Urothelium cell line (cell line): ENCODE results near the gene TEX36.
"Not testable (repeated sequence)": the region's sequence is repeated elsewhere in the genome, so short reads cannot be mapped to it uniquely, and the experiment has no call there.

Source experiments
- DNase-seq: peaks from one replicate; pipeline ENCODE4 v3.0.0; 2011; ENCODE audit warnings: low spot score, mixed read lengths
- FAIRE-seq: peaks from 2 replicates; lab custom pipeline; 2011; peaks lifted over from hg19 to GRCh38; lab: Jason Lieb, UNC

Gene TEX36

DNA sequence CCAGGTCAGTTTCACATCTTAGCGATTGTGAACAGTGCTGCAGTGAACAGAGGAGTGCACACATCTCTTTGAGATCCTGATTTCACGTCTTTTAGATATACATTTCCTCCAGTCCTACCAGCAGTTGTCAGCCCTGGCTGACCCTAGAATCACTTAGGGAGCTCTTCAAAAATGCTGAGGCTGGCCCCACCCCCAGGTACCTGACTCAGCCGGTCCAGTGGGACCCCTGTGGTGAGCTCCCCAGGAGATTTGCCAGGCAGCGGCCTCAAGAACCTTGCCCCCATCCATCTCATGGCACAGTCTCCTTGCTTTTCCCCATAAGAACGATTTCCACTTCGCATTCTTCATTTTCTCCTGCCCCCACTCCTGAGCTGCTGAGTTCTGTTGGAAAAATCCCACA lies 45.5 kb downstream of the TEX36 start:
- FAIRE-seq = no peak
- no peak for DNase-seq

DNA sequence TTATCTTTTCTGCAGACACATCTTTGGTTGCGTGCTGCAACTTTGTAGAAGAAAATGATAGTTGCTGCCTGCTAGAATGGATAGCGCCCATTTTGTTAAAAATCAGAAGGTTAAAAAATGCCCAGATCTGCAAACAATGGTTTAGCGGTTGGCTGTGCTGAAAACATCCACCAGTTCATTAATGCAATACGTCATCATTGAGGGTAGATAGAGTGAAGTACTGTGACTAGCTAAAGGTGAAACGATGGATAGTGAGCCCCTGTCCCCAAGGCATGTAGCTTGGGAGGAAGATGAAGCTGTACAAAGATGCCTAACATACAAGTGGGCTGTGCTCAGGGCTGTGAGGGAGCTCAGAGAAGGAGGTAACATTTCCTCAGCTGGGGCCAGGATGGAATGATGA lies 48.4 kb downstream of the TEX36 start:
- DNase-seq (no peak), FAIRE-seq (peak; percentile 13)

DNA sequence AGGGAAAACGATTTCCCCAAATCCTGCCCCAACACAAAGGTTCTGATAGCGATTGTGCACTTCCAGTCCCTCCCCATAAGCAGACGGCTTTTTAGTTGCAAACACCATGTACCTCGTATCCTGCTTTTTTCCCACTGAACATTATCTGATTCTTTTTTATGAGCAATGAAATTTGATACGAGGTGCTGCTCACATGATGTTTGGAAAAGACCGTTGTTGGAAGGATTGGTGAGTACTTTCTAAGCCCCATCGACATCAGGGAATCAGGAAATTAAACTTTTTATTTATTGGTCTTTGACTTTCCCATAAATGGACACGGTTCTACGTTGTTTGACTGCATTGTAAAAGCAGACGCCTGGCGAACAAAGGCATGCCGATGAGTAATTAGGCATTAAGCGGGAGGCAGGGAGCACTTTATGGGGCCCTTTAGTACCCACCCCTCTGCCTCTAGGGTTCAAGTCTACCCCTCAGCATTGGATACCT lies 49.4 kb downstream of the TEX36 start:
- FAIRE-seq (no peak), DNase-seq (peak; percentile 37)

DNA sequence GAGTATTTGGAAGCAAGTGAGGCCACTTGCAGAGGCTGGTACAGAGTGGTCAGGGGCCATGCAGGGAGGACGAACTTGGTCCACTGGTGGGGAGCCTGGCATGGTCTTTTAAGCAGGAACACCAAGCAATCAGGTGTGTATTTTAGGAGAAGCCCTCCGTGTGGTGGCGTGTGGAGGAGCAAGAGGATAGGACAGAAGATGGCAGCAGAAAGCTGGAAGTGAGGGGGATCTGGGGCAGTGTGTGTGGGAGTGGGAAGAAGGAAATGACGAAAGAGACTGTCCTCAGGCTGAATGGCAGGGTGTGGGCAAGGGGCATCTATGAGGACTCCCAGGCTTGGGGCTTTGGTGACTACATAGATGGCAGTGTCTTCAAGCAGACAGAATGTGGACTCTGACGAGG lies 51.2 kb downstream of the TEX36 start:
- DNase-seq (no peak), FAIRE-seq (no peak)

DNA sequence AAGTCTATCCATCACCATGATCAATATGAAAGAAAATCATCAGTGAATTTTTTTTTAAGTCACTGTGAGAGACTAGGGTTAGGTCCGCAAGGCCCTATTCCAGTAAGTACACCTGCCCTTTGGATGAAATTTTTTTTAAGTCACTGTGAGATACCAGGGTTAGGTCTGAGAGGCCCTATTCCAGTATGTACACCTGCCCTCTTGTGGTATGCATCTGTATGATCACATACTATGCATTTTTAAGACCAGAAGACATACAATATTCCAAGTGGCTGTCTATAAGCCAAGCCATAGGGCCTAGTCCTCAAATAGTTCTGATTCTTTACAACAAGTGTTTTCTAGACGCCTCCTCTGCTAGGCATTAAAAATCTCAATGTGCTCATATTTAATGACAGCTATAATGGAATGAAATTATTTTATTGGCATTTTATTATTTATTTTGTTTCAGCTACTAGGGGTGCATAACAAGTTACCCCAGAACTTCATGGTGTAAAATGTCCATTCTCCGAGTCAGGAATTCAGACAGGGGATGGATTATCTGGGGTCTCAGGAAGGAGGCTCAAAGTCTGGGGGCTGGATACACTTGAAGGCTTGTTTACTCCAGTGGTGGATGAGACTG lies 53.1 kb downstream of the TEX36 start:
- FAIRE-seq (no peak), DNase-seq (peak; percentile 41)

DNA sequence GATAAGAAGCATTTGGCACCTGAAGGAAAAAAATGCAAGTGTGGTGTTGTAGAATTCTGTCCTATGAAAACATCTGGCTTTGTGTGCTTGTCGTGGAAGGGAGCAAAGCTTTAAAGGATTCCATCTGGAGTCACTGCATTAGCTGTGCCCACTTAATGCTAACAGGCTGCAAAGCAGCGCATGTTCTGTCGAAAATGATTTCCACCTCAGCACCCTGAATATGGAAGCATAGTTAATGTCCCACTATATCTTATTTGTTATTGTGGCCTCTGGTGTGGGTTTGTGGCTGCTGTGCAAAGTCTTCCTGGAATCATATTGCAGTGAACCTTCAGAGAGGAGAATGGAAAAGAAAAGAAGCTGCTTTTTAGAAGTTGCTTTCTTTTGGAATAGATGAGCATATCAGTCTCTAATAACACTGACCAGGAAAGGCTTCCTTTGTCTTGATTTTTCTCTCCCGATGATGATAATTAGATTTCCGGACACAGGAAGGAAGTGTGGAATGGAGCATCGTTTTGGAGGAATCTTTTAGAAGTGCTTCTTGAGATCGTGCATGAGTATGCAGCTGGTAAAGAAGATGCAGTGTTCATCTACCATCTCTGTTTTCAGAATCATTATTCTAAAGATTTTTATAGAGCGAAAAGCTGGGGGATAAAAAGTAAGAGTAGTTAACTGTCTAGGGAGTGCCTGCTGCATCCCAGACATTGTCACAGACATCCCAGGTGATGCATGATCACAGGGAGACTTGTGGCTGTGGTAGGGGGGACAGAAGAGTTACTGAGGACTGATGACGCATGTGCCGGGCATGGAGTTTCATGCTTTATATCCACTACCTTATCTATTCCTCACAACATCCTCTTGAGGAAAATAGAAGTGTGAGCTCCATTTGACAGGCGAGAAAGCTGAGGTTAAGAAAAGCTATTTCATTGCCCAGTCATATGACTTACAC lies 54.6 kb downstream of the TEX36 start:
- DNase-seq (no peak), FAIRE-seq (no peak)

DNA sequence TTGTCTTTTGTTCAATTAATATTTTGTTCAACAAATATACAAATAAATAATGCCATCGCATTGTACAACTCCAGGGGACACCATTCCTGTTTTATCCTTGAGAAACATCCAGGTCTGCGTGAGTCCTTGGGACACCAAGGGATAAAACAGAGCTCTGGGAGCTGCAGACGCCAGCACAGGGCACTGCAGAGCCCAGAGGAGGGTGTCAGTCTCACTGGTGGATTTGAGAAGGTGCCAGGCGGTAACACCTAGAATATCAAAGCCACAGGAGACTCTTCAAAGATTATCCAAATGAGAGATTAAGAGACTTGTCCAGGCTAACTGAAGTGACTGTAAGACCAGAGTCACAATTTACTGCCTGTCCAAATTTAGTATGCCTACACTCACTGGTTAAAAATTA lies 55.3 kb downstream of the TEX36 start:
- FAIRE-seq (no peak), DNase-seq (no peak)

DNA sequence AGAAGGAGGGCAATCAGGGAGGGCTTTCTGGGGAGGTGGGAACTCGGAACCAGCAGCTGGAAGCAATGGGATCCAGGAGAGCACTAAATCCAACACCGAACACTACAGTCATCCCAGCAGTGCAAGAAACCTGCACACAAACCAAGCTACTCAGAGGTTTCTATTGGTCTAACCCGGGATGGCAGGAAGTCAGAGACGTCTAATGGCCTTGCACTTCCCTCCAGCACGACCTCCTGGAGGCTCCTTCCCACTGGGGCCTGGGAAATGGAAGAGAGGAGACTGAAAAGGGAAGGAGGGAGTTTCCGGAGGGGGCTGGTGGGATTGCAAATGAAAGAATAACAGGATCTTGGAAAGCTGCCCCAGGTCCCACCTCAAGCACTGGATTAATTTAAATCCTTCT lies 56.3 kb downstream of the TEX36 start:
- DNase-seq = no peak
- no peak for FAIRE-seq

DNA sequence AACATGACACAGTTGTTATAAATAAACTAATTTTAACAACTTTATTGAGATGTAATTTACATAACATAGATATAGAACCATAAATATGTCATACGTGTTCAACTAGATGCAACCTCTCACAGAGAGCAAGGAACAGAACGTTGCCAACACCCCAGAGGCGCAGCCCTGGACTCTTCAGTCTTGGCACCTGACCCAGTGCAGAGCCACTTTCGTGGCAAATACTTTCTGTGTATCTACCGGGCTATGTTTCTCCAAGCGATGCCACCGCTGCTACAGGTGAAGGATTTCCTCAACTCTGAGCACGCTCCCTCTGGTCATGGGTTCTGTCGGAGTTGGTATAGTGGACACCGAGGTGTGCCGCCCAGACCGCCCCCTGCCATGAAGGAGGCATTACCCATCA lies 57.4 kb downstream of the TEX36 start:
- no peak for FAIRE-seq

DNA sequence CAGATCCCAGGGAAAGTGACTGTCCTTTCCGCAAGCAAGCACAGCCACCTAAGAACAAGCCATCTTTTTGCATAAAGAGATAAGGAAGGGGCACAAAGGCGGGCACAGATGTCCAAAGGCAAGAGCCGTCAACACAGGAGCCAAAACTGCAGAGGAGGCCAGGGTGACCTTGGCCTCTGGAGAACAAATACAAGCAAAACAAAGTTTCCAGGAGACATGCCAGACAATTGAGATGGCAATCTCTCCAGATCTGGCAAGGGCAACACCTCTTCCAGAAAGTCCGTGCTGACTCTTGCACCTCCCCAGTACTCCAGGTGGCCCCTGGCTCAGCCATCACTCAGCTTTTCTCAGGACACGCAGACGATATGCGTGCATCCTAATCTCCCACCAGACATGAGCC lies 58.2 kb downstream of the TEX36 start:
- no peak for DNase-seq
- FAIRE-seq = no peak

More for the DNA sequence above, 57.4 kb downstream of the TEX36 start:
- no peak for DNase-seq

DNA sequence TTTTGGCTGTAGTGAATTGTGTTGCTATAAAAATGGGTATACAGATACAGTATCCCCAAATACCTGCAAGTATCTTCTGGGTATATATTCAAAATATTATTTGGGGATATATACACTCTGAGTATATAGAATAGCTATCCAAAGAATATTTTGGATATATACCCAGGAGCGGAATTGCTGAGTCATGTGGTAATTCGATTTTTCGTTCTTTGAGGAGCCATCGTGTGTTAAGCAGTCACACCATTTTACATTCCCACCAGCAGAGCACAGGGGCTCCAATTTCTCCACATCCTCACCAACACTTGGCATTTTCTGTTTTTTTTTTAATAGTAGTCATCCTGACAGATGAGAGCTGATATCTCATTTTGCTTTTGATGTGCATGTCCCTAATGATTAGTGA lies 61.9 kb downstream of the TEX36 start:
- FAIRE-seq = no peak
- no peak for DNase-seq

DNA sequence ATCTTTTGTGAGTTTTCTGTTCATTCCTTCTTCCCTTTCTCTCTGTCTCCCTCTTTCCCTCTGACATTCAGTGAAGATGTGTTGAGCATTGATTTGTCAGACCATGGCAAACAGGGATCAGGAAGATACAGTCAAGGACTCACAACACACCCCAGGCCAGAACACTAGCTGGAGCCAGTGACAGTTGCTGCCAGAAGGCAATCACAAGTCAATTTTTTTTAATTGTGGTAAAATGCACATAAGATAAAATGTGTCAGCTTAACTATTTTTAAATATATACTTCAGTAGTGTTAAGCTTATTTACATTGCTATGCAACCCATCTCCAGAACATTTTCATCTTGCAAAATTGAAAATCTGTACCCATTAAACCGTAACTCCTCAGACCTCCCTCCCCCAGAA lies 62.6 kb downstream of the TEX36 start:
- DNase-seq (no peak), FAIRE-seq (no peak)

DNA sequence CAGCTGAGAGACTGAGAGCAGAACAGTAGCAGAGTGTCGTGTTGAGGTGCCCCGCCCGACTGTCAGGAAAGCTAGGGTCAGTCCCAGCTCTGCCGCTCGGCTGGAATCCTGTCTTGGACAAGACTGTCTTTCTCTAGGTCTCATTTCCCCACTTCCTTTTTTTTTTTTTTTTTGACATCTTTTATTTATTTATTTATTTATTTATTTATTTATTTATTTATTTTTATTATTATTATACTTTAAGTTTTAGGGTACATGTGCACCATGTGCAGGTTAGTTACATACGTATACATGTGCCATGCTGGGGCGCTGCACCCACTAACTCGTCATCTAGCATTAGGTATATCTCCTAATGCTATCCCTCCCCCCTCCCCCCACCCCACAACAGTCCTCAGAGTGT lies 69.9 kb downstream of the TEX36 start:
- not testable (repeated sequence) for FAIRE-seq, DNase-seq

DNA sequence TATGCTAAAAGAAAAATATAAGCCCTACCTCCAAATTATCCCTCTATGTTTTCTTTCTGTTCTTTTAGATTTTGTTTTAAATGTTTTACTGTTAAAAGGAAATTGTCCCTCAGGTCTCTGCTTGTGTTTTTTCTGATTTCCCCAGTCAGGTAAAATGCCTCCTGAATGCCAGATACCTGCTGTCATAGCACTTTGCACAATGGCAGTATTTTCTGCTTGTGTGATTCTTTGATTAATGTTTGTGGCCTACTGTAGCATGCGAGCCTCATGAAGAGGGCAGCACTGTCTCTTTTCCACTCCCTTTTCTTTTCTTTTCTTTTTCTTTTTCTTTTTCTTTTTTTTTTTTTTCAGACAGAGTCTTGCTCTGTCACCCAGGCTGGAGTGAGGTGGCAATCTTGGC lies 71.2 kb downstream of the TEX36 start:
- FAIRE-seq = no peak
- no peak for DNase-seq

DNA sequence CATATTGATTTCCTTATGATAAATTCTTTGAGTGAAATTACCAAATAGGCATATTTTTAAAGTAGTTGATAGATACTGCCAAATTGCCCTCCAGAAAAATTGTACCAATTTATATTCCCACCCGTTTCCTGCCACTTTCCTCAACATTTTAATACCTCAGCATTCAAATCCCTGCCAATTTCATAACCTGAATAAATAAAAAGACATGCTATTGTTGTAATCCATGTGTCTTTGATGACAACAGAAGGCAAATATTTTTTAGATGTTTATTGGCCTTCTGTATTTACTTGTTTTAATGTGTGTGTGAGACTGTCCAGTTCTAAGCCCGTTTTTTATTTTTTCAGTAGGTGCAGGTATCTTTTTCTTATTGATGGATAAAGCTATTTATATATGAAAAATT lies 71.7 kb downstream of the TEX36 start:
- DNase-seq (no peak), FAIRE-seq (no peak)

DNA sequence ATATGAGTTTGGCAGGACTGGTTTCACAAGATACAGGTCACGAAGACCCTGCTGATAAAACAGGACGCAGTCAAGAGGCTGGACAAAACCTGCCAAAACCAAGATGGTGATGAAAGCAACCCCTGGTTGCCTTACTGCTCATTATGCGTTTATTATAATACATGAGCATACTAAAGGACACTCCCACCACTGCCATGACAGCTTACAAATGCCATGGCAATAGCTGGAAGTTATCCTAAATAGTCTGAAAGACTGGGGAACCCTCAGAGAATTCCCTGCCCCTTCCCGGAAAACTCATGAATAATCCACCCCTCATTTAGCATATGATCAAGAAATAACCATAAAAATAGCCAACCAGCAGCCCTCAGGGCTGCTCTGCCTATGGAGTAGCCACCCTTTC lies 73.1 kb downstream of the TEX36 start:
- DNase-seq (no peak), FAIRE-seq (no peak)

DNA sequence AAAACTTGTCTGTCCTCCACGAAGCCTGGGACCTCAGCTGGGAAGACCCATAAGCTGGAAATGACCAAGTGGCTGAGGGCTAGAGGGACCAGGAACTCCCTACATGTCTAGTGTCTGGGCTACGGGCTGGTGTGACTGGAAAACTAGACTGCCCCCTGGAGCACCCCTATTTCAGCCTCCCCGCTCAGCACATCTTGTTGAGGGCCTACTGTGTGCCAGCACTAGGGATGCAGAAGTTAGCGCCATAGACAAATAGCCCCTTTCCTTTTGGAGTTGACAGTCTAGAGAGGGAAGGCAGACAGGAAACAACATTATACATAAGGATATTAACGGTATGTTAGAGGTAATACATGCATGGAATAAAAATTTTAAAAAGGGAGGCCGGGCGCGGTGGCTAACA lies 74.5 kb downstream of the TEX36 start:
- FAIRE-seq (no peak), DNase-seq (no peak)

DNA sequence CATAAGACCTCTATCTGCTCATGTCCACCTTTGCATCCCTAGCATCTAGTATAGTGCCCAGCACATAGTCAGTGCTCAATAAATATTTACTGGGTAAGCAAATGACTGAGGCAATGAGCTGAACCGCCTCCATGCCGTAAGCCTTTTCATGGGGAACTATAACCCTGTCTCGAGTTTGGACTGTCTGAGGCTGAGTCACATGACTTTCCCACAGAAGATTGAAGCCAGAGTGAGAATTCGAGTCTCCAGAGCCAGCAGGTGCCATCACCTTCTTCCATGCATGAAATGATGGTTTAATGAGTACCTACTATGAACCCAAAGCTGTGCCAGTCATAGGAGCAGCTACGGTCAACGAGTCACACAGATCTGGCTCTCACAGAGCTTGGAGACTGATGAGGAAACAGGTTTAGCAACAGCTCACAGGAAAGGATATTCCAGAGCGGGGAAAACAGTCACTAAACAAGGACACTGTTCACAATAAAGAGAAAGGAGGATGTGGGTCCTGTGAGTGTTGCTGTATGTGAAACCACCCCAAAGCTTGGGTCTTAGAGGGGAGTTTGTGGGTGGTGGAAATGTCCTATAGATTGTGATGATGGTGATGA lies 75.2 kb downstream of the TEX36 start:
- no peak for FAIRE-seq
- no peak for DNase-seq

DNA sequence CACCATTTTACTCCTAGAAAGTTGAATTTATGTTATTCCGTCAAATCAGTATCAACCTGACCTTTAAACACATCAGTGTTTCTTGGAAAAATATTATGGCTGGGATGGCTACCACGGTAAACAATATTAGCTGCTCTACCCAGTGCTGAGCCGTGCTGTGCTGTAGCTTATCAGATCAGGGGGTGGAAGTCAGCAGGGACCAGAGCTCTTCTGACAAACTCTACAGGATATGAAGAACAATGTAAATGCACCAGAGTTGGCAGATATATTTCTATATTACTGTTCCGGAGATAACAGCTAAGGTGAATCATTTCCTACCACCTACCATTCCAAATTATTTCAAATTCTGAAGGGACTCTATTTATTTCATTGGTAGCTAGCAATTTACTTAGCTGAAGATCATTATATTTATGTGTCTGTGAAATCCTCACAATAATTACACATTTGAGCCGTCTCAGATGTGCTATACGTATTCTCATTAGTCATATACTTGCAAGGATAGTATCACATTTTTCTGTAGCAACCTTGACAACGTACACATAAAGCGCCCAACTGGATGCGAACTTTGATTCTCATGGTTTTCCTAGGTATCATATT lies 76.5 kb downstream of the TEX36 start:
- DNase-seq (no peak), FAIRE-seq (no peak)
